Smooth muscle cell (in vitro differentiated cells): Measurements from ENCODE around the gene ACSM3. TPM values are rescaled to one million over a fixed set of nuclear protein-coding genes. Genes with fewer than 3 reads are reported as not detected.
A peak's percentile ranks its signal among the peaks of the same experiment; 100 is the strongest.

Experiments used
- DNase-seq: peaks from one replicate; lab custom pipeline; 2025; ENCODE audit not compliant: unreplicated experiment; lab: John Stamatoyannopoulos, UW
- H2AFZ ChIP-seq: fragments of 200-600 bp; sonication (generic); 2 replicates; pipeline ENCODE4 v1.6.0; 2016; ENCODE audit warnings: antibody characterized with exemption, low read depth, mild to moderate bottlenecking
- H3F3A ChIP-seq: fragments of 200-600 bp; sonication (generic); 2 replicates; pipeline ENCODE4 v1.6.0; 2017; ENCODE audit warnings: antibody characterized with exemption, low read depth
- H3K27ac ChIP-seq: fragments of 200-600 bp; sonication (generic); 2 replicates; pipeline ENCODE4 v1.5.1; 2016; ENCODE audit warnings: low read depth, mild to moderate bottlenecking
- H3K27me3 ChIP-seq: fragments of 200-600 bp; sonication (generic); 2 replicates; pipeline ENCODE4 v1.6.1; 2016; ENCODE audit warnings: low read depth, mild to moderate bottlenecking
- H3K36me3 ChIP-seq: fragments of 200-600 bp; sonication (generic); 2 replicates; pipeline ENCODE4 v1.5.1; 2016; ENCODE audit warnings: low read depth
- H3K4me1 ChIP-seq: fragments of 200-600 bp; sonication (generic); 2 replicates; pipeline ENCODE4 v1.5.1; 2016; ENCODE audit warnings: low read depth
- H3K4me2 ChIP-seq: fragments of 200-600 bp; sonication (generic); 2 replicates; pipeline ENCODE4 v1.6.0; 2016; ENCODE audit warnings: mild to moderate bottlenecking
- H3K4me3 ChIP-seq: fragments of 200-600 bp; sonication (generic); 2 replicates; pipeline ENCODE4 v1.5.1; 2016; ENCODE audit warnings: mild to moderate bottlenecking
- H3K79me2 ChIP-seq: fragments of 200-600 bp; sonication (generic); 2 replicates; pipeline ENCODE4 v1.6.0; 2016; ENCODE audit warnings: low read depth, mild to moderate bottlenecking
- H3K9ac ChIP-seq: fragments of 200-600 bp; sonication (generic); 2 replicates; pipeline ENCODE4 v1.6.0; 2016; ENCODE audit warnings: low read depth
- H3K9me3 ChIP-seq: fragments of 200-600 bp; sonication (generic); replicated peaks from 2 replicates; pipeline ENCODE4 v1.5.1; 2016; ENCODE audit warnings: low read depth
- H4K20me1 ChIP-seq: fragments of 200-600 bp; sonication (generic); 2 replicates; pipeline ENCODE4 v1.6.0; 2016; ENCODE audit warnings: low read depth
- CTCF ChIP-seq: fragments of 200-600 bp; sonication (generic); IDR thresholded peaks from 2 replicates; pipeline ENCODE4 v1.5.1; 2017; ENCODE audit warnings: borderline replicate concordance, mild to moderate bottlenecking, antibody characterized with exemption; ENCODE audit not compliant: insufficient read depth, poor library complexity, severe bottlenecking
- WGBS: methylation state at CpG from one replicate; pipeline ENCODE4 v1.1.7; 2016; ENCODE audit warnings: low lambda C conversion rate; 5-methylcytosine and 5-hydroxymethylcytosine counted together
- polyA plus RNA-seq: library from polyadenylated mRNA; unstranded; fragments of >200 nt; fragmentation: Nextera tagmentation; extraction: Ambion mirVana; gene quantifications from 2 replicates; pipeline ENCODE4 v1.2.1, GENCODE V29; 2016
- total RNA-seq: library from RNA; depleted of rRNA; stranded (reverse); fragments of >200 nt; gene quantifications from 2 replicates; pipeline ENCODE4 v1.2.3, GENCODE V29; 2014

ACSM3 gene
- total and polyA plus RNA-seq, 2 experiments from 2014 or later, result 1.3 to 2.3 TPM

DNA sequence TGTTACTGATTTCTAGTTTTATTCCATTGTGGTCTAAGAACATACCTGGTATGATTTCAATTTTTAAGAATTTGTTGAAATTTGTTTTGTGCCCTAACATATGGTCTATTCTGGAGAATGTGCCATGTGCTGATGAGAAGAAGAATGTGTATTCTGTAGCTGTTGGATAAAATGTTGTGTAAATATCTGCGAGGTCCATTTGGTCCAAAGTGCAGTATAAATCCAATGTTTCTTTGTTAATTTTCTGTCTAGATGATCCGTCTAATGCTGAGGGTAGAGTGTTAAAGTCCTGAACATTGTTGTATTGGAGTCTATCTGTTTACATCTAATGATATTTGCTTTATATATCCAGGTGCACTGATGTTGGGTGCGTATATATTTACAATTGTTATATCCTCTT, 9.9 kb downstream of the ACSM3 start:
- Histone ChIP-seq H2AFZ (no peak overlapping the region), H3K79me2 (no peaks in the 10 kb centered on the region), H4K20me1 (no peaks in the 10 kb centered on the region), H3K4me1 (no peaks in the 10 kb centered on the region), H3F3A (no peaks in the 10 kb centered on the region), H3K36me3 (no peaks in the 10 kb centered on the region), H3K9me3 (no peaks in the 10 kb centered on the region), H3K4me3 (no peak overlapping the region), H3K9ac (no peak overlapping the region), H3K27me3 (no peaks in the 10 kb centered on the region), H3K27ac (no peak overlapping the region), H3K4me2 (no peak overlapping the region)
- WGBS, result 91% methylated on average over 3 of the region's 3 CpGs
- TF ChIP-seq CTCF, result no peak
- DNase-seq, result no peak

GRCh38 chr16:20774703-20775362, 11.0 kb downstream of the ACSM3 start:
- Histone ChIP-seq H3K27me3 (no peaks in the 10 kb centered on the region), H3K4me2 (no peak overlapping the region), H3K36me3 (no peaks in the 10 kb centered on the region), H4K20me1 (no peaks in the 10 kb centered on the region), H3K79me2 (no peaks in the 10 kb centered on the region), H3F3A (no peaks in the 10 kb centered on the region), H3K27ac (no peak overlapping the region), H2AFZ (peak overlapping the region; percentile 49), H3K9me3 (no peaks in the 10 kb centered on the region), H3K4me3 (no peak overlapping the region), H3K4me1 (no peaks in the 10 kb centered on the region), H3K9ac (no peak overlapping the region)
- peak; percentile 6 for DNase-seq
- 57% methylated on average over 7 of the region's 7 CpGs for WGBS
- peak; percentile 65 for TF ChIP-seq CTCF

GRCh38 chr16:20781697-20782096, 17.9 kb downstream of the ACSM3 start:
- Histone ChIP-seq H3K9me3 (no peaks in the 10 kb centered on the region), H3F3A (no peaks in the 10 kb centered on the region), H3K36me3 (no peaks in the 10 kb centered on the region), H3K79me2 (no peaks in the 10 kb centered on the region), H3K27ac (no peak overlapping the region), H4K20me1 (no peaks in the 10 kb centered on the region), H3K9ac (no peak overlapping the region), H3K4me2 (no peak overlapping the region), H3K4me3 (no peak overlapping the region), H3K27me3 (no peaks in the 10 kb centered on the region), H3K4me1 (no peaks in the 10 kb centered on the region), H2AFZ (no peak overlapping the region)
- no peak for TF ChIP-seq CTCF
- DNase-seq, result no peak
- 79% methylated on average over 1 of the region's 1 CpG for WGBS

DNA sequence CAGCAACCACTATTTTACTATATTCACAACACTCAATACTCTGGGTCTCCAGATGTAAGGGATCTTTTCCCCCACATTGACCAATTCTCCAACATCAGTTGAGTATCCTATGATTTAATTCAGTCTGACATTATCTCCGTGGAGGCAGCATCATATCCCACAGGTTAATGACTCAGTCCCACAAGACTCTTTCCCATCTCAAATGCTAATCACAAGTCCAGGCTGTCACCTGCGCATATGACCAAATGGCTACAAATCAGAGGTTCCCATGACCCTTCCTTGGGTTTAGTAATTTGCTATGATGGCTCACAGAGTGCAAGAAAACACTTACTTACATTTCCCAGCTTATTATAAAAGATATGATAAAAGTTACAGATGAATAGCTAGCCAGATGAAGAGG, 18.7 kb downstream of the ACSM3 start:
- H3K4me1 ChIP-seq, result no peaks in the 10 kb centered on the region
- DNase-seq, result no peak
- no peaks in the 10 kb centered on the region for H3K79me2 ChIP-seq
- H3F3A ChIP-seq, result no peaks in the 10 kb centered on the region
- no peaks in the 10 kb centered on the region for H4K20me1 ChIP-seq
- no peak overlapping the region for H2AFZ ChIP-seq
- no peak overlapping the region for H3K9ac ChIP-seq
- H3K27ac ChIP-seq, result no peak overlapping the region
- no peaks in the 10 kb centered on the region for H3K36me3 ChIP-seq
- H3K27me3 ChIP-seq, result no peaks in the 10 kb centered on the region
- no peaks in the 10 kb centered on the region for H3K9me3 ChIP-seq
- H3K4me2 ChIP-seq, result no peak overlapping the region
- TF ChIP-seq CTCF, result no peak
- H3K4me3 ChIP-seq, result no peak overlapping the region
- 86% methylated on average over 2 of the region's 2 CpGs for WGBS
